HepG2 (cell line): ENCODE measurements around the gene NMT2. TPM values are rescaled to one million over a fixed set of nuclear protein-coding genes. Genes with fewer than 3 reads are reported as not detected.
A peak's percentile ranks its signal among the peaks of the same experiment; 100 is the strongest.

Experiments used
- AHR ChIP-seq: IDR thresholded peaks from 2 replicates; pipeline ENCODE4 v1.6.1; 2018; ENCODE audit warnings: missing genetic modification reagents, missing compliant biosample characterization
- DR1 ChIP-seq: sonication (generic); formaldehyde crosslinking; IDR thresholded peaks from 2 replicates; pipeline ENCODE4 v1.8.0; 2021; ENCODE audit warnings: mild to moderate bottlenecking, missing genetic modification reagents, inconsistent platforms
- ETV6 ChIP-seq: sonication (generic); formaldehyde crosslinking; conservative IDR thresholded peaks from 2 replicates; pipeline ENCODE4 v1.4.0; 2020; ENCODE audit warnings: missing genetic modification reagents
- GLI4 ChIP-seq: sonication (generic); formaldehyde crosslinking; IDR thresholded peaks from 2 replicates; pipeline ENCODE4 v1.5.1; 2020; ENCODE audit warnings: missing genetic modification reagents, mild to moderate bottlenecking, moderate library complexity, borderline replicate concordance
- HIVEP1 ChIP-seq: sonication (generic); formaldehyde crosslinking; IDR thresholded peaks from 2 replicates; pipeline ENCODE4 v1.4.0; 2020; ENCODE audit warnings: mild to moderate bottlenecking, missing genetic modification reagents
- HMGXB3 ChIP-seq: sonication (generic); formaldehyde crosslinking; IDR thresholded peaks from 2 replicates; pipeline ENCODE4 v1.4.0; 2020; ENCODE audit warnings: missing genetic modification reagents, borderline replicate concordance
- MATR3 ChIP-seq: sonication (generic); formaldehyde crosslinking; IDR thresholded peaks from 2 replicates; pipeline ENCODE4 v1.4.0; 2020; ENCODE audit warnings: missing genetic modification reagents
- NFAT5 ChIP-seq: sonication (generic); formaldehyde crosslinking; IDR thresholded peaks from 2 replicates; pipeline ENCODE4 v1.4.0; 2020; ENCODE audit warnings: missing genetic modification reagents
- SNAPC5 ChIP-seq: sonication (generic); formaldehyde crosslinking; IDR thresholded peaks from 2 replicates; pipeline ENCODE4 v1.8.1; 2023; ENCODE audit warnings: mild to moderate bottlenecking, missing genetic modification reagents, borderline replicate concordance
- TAF1 ChIP-seq: sonication (generic); formaldehyde crosslinking; IDR thresholded peaks from 2 replicates; pipeline ENCODE4 v1.4.0; 2020; ENCODE audit warnings: missing genetic modification reagents
- TARDBP ChIP-seq: sonication (generic); formaldehyde crosslinking; IDR thresholded peaks from 2 replicates; pipeline ENCODE4 v1.8.0; 2022; ENCODE audit warnings: mild to moderate bottlenecking, missing genetic modification reagents
- THAP11 ChIP-seq: IDR thresholded peaks from 2 replicates; pipeline ENCODE4 v1.6.1; 2016; ENCODE audit warnings: missing biosample characterization, missing genetic modification reagents
- YY1 ChIP-seq: IDR thresholded peaks from 2 replicates; pipeline ENCODE4 v1.6.1; 2011; ENCODE audit warnings: low read length, low read depth, moderate library complexity, mild to moderate bottlenecking; ENCODE audit not compliant: insufficient read depth, insufficient replicate concordance
- ZNF101 ChIP-seq: sonication (generic); formaldehyde crosslinking; IDR thresholded peaks from 2 replicates; pipeline ENCODE4 v1.4.0; 2020; ENCODE audit warnings: mild to moderate bottlenecking, low read depth, missing genetic modification reagents, borderline replicate concordance
- ZNF350 ChIP-seq: sonication (generic); formaldehyde crosslinking; IDR thresholded peaks from 2 replicates; pipeline ENCODE4 v1.4.0; 2020; ENCODE audit warnings: mild to moderate bottlenecking, low read depth, missing genetic modification reagents, borderline replicate concordance
- ZNF777 ChIP-seq: sonication (generic); formaldehyde crosslinking; IDR thresholded peaks from 2 replicates; pipeline ENCODE4 v1.4.0; 2020; ENCODE audit warnings: missing genetic modification reagents
- polyA plus RNA-seq, 8 experiments: library from polyadenylated mRNA; depleted of rRNA in 3 of 8; stranded (reverse) in 7 of 8; unstranded in 1 of 8; fragments of >200 nt; fragmentation: Illumina TruSeq in 4 of 8; extraction: Trizol in 4 of 8; gene quantifications; 2 replicates each; pipeline versions ENCODE4 v1.2.1 to v1.2.3, GENCODE V29; 2011 to 2016; ENCODE audit warnings: low read depth in 4 of 8, missing spikeins in 1 of 8, mixed read lengths in 1 of 8; ENCODE audit not compliant: insufficient read depth in 1 of 8
- total RNA-seq, 5 experiments: library from RNA; depleted of rRNA; stranded (reverse); fragments of >200 nt; fragmentation: Illumina TruSeq; extraction: Trizol; gene quantifications; 2 replicates each; pipeline ENCODE4 v1.2.3, GENCODE V29; 2016; ENCODE audit warnings: low read depth in 1 of 5
- TF ChIP-seq, protein P1 (sequence below): sonication (generic); formaldehyde crosslinking; conservative IDR thresholded peaks from 2 replicates; pipeline ENCODE4 v1.5.0; 2020; ENCODE audit warnings: missing genetic modification reagents
- TF ChIP-seq, protein P2 (sequence below): sonication (generic); formaldehyde crosslinking; IDR thresholded peaks from 2 replicates; pipeline ENCODE4 v1.5.0; 2020; ENCODE audit warnings: missing genetic modification reagents

NMT2 gene
- total and polyA plus RNA-seq, 2 of the 13 experiments (the other 11 are each of a cell fraction or from before 2014, with no cell fraction given): 10.1 to 23.8 TPM

DNA sequence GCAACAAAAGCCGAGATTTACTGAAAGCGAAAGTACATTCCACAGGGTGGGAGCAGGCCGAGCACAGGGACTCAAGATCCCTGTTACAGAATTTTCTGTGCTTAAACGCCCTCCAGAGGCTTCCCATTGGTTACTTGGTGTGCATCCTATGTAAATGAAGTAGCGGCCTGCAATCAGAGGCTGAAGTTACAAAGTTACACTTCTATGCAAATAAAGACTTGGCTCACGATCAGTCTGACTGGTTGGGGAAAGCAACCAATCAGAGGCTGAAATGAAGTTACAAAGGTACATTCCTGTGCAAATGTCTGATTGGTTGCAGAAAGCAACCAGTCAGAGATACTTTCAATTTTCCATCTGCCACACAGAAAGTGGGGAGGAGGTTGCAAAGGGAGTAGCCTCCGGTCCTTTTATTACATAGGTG lies 84.0 kb downstream of the NMT2 start (continued):
- TF ChIP-seq NFAT5 (CRISPR knock-in tag) (no peak), THAP11 (no peak), AHR (CRISPR knock-in tag) (no peak), ZNF350 (no peak), SNAPC5 (CRISPR knock-in tag) (peak; percentile 80; the same call in 1 of the 2 replicates), DR1 (CRISPR knock-in tag) (no peak), TARDBP (CRISPR knock-in tag) (no peak; the same call in 1 of the 2 replicates), ZNF101 (CRISPR knock-in tag) (no peak), MATR3 (no peak), HIVEP1 (CRISPR knock-in tag) (no peak), GLI4 (CRISPR knock-in tag) (no peak), YY1 (no peak), ZNF777 (CRISPR knock-in tag) (no peak), HMGXB3 (peak; percentile 96), TAF1 (CRISPR knock-in tag) (peak; percentile 42; the same call in 1 of the 2 replicates), ETV6 (CRISPR knock-in tag) (no peak)
- TF ChIP-seq, protein P1, sequence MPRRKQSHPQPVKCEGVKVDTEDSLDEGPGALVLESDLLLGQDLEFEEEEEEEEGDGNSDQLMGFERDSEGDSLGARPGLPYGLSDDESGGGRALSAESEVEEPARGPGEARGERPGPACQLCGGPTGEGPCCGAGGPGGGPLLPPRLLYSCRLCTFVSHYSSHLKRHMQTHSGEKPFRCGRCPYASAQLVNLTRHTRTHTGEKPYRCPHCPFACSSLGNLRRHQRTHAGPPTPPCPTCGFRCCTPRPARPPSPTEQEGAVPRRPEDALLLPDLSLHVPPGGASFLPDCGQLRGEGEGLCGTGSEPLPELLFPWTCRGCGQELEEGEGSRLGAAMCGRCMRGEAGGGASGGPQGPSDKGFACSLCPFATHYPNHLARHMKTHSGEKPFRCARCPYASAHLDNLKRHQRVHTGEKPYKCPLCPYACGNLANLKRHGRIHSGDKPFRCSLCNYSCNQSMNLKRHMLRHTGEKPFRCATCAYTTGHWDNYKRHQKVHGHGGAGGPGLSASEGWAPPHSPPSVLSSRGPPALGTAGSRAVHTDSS (CRISPR knock-in tag): no peak
- TF ChIP-seq, protein P2, sequence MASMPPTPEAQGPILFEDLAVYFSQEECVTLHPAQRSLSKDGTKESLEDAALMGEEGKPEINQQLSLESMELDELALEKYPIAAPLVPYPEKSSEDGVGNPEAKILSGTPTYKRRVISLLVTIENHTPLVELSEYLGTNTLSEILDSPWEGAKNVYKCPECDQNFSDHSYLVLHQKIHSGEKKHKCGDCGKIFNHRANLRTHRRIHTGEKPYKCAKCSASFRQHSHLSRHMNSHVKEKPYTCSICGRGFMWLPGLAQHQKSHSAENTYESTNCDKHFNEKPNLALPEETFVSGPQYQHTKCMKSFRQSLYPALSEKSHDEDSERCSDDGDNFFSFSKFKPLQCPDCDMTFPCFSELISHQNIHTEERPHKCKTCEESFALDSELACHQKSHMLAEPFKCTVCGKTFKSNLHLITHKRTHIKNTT (CRISPR knock-in tag): no peak
